Vagina (tissue), 2 donors: ENCODE results near the gene AACS. TPM values are rescaled to one million over a fixed set of nuclear protein-coding genes. Genes with fewer than 3 reads are reported as not detected.

ENCODE experiments used
- DNase-seq, 2 donors: peaks; one replicate each; pipeline ENCODE4 v3.0.0-alpha.2; 2017; ENCODE audit errors: extremely low spot score in 2 of 2
- H3K27ac ChIP-seq: fragments of 200-600 bp; sonication (generic); one replicate; pipeline ENCODE4 v1.5.1; 2019
- H3K27me3 ChIP-seq: fragments of 200-600 bp; sonication (generic); one replicate; pipeline ENCODE4 v1.5.1; 2019
- H3K36me3 ChIP-seq, 2 donors: fragments of 200-600 bp; sonication (generic); one replicate each; pipeline ENCODE4 v1.5.1; 2017 to 2019
- H3K4me1 ChIP-seq: fragments of 200-600 bp; sonication (generic); one replicate; pipeline ENCODE4 v1.5.1; 2019
- H3K4me3 ChIP-seq, 2 donors: fragments of 200-600 bp; sonication (generic); 1 replicate in 1 of 2; 2 replicates in 1 of 2; pipeline ENCODE4 v1.5.1; 2016 to 2019
- H3K9me3 ChIP-seq: fragments of 200-600 bp; sonication (generic); one replicate; pipeline ENCODE4 v1.5.1; 2019
- POLR2A ChIP-seq, 2 donors: fragments of 450-650 bp; IDR thresholded peaks; one replicate each; pipeline ENCODE4 v1.6.1; 2017; ENCODE audit warnings: antibody characterized with exemption in 2 of 2, mild to moderate bottlenecking in 2 of 2, moderate library complexity in 2 of 2
- POLR2AphosphoS5 ChIP-seq, 2 donors: sonication (generic); formaldehyde crosslinking; IDR thresholded peaks; one replicate each; pipeline ENCODE4 v1.9.0; 2017; ENCODE audit warnings: antibody characterized with exemption in 2 of 2, mild to moderate bottlenecking in 2 of 2, low read depth in 1 of 2; ENCODE audit not compliant: insufficient read depth in 1 of 2
- intact Hi-C: fragments of 100-400 bp; cut with DNase I; formaldehyde crosslinking; loops from one replicate; pipeline ENCODE4 v1.15.1; 2023
- total RNA-seq: library from RNA; depleted of rRNA; stranded (reverse); fragments of >200 nt; gene quantifications from one replicate; pipeline ENCODE4 v1.2.3, GENCODE V29; 2016
- TF ChIP-seq, protein P1 (sequence below), 3 experiments: fragments of 450-650 bp in 2 of 3; fragments of 200-600 bp in 1 of 3; sonication (generic) in 1 of 3; IDR thresholded peaks; one replicate each; pipeline ENCODE4 v1.5.1; 2017 to 2019; ENCODE audit warnings: antibody characterized with exemption in 3 of 3, mild to moderate bottlenecking in 2 of 3, moderate library complexity in 2 of 3

The AACS gene
- total RNA-seq, 1 donor from 2014 or later = 22.3 TPM

GRCh38 chr12:125096894-125097293 lies 31.7 kb downstream of the AACS start:
- no peak overlapping the region for H3K27ac ChIP-seq
- H3K4me3 ChIP-seq = no peak overlapping the region
- TF ChIP-seq POLR2AphosphoS5 (IDR thresholded peaks at IDR 0.05; ENCODE audit: insufficient read depth in 1 of 2, low read depth in 1 of 2) (no peak), POLR2A (IDR thresholded peaks at IDR 0.05) (no peak)
- TF ChIP-seq, protein P1, sequence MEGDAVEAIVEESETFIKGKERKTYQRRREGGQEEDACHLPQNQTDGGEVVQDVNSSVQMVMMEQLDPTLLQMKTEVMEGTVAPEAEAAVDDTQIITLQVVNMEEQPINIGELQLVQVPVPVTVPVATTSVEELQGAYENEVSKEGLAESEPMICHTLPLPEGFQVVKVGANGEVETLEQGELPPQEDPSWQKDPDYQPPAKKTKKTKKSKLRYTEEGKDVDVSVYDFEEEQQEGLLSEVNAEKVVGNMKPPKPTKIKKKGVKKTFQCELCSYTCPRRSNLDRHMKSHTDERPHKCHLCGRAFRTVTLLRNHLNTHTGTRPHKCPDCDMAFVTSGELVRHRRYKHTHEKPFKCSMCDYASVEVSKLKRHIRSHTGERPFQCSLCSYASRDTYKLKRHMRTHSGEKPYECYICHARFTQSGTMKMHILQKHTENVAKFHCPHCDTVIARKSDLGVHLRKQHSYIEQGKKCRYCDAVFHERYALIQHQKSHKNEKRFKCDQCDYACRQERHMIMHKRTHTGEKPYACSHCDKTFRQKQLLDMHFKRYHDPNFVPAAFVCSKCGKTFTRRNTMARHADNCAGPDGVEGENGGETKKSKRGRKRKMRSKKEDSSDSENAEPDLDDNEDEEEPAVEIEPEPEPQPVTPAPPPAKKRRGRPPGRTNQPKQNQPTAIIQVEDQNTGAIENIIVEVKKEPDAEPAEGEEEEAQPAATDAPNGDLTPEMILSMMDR (IDR thresholded peaks at IDR 0.05) = no peak
- no peaks in the 10 kb centered on the region for H3K9me3 ChIP-seq
- intact Hi-C loops = no loop called here
- no peak for DNase-seq
- peaks cover 31% of the 10 kb centered on the region for H3K4me1 ChIP-seq
- H3K36me3 ChIP-seq = peaks cover 0 to 3% of the 10 kb centered on the region in 2 donors
- H3K27me3 ChIP-seq = no peaks in the 10 kb centered on the region

DNA sequence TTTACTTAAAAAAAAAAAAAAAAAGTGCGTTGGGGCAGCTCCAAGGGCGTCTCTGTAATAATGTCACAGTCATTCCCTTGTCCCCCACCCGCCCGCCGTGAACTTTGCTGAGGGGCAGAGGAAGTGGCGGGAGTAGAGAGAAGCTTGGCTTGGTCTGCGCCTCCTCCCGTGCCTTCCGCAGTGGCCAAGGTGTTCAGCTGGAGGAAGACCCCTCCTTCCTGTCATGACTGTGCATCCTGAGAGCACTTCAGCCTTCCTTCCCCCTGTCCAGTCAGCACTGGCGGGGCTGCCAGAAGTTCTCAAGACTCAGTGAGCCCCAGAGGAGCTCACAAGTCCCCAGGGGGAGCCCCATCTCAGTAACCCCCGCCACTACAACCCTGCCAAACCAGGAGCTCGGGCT lies 32.2 kb downstream of the AACS start:
- no peak for DNase-seq
- intact Hi-C loops = no loop called here
- TF ChIP-seq, protein P1 (IDR thresholded peaks at IDR 0.05) = no peak
- no peak for TF ChIP-seq POLR2AphosphoS5 (IDR thresholded peaks at IDR 0.05; ENCODE audit: insufficient read depth in 1 of 2, low read depth in 1 of 2)
- TF ChIP-seq POLR2A (IDR thresholded peaks at IDR 0.05) = no peak
- no peaks in the 10 kb centered on the region for H3K9me3 ChIP-seq
- no peaks in the 10 kb centered on the region for H3K36me3 ChIP-seq
- no peak overlapping the region for H3K27ac ChIP-seq
- no peak overlapping the region for H3K4me3 ChIP-seq
- peaks cover 27% of the 10 kb centered on the region for H3K4me1 ChIP-seq
- H3K27me3 ChIP-seq = no peaks in the 10 kb centered on the region

- no peak overlapping the region for H3K27ac ChIP-seq
- intact Hi-C loops = no loop called here
- TF ChIP-seq POLR2AphosphoS5 (IDR thresholded peaks at IDR 0.05; ENCODE audit: insufficient read depth in 1 of 2, low read depth in 1 of 2) (no peak), POLR2A (IDR thresholded peaks at IDR 0.05) (no peak)
- TF ChIP-seq, protein P1 (IDR thresholded peaks at IDR 0.05) = no peak
- H3K27me3 ChIP-seq = no peaks in the 10 kb centered on the region
- H3K36me3 ChIP-seq = peaks cover 0 to 11% of the 10 kb centered on the region in 2 donors
- H3K4me3 ChIP-seq = no peak overlapping the region
- peaks cover 22% of the 10 kb centered on the region for H3K4me1 ChIP-seq
- no peaks in the 10 kb centered on the region for H3K9me3 ChIP-seq
- DNase-seq = no peak
These were observed 33.6 kb downstream of the AACS start for GRCh38 chr12:125098676-125099408.

DNA sequence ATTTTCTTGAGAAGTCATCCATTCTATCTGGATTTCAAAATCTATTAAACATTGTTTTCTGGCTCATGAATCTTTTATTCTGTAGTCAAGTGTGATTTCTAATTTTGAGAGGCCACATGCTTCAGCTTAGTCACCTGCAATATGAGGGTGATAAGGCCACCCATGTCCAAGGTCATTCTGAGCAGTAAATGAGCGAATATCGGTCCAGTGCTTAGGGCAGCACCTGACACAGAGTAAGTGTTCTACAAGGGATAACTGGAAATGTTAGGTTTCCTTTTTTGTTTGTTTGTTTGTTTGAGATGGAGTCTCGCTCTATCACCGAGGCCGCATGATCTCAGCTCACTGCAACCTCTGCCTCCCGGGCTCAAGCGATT lies 34.2 kb downstream of the AACS start:
- intact Hi-C loops = no loop called here

More for the DNA sequence above, 34.2 kb downstream of the AACS start:
- Histone ChIP-seq H3K9me3 (no peaks in the 10 kb centered on the region), H3K36me3 (peaks cover 0 to 16% of the 10 kb centered on the region in 2 donors), H3K27me3 (no peaks in the 10 kb centered on the region), H3K4me1 (peaks cover 22% of the 10 kb centered on the region), H3K27ac (no peak overlapping the region), H3K4me3 (no peak overlapping the region)
- no peak for DNase-seq
- TF ChIP-seq, protein P1 (IDR thresholded peaks at IDR 0.05) = no peak
- TF ChIP-seq POLR2A (IDR thresholded peaks at IDR 0.05) (no peak), POLR2AphosphoS5 (IDR thresholded peaks at IDR 0.05; ENCODE audit: insufficient read depth in 1 of 2, low read depth in 1 of 2) (no peak)
